Measurements from ENCODE around the gene GOSR2.

DNA sequence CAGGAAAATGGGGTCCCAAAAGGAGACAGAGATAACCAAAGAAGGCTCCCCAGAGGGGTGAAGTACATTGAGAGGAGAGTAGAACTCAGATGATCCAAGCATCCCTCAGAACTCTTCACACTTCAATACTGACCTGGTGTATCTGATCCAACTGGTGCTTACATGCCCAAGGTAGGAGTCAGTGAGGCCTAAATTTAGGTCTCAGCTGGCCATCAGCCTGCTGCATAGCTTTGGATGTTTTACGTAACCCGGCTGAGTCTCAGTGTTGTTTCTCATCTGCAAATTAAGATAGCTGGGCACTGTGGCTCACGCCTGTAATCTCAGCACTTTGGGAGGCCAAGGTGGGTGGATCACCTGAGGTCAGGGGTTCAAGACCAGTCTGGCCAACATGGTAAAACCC is 11.6 kb upstream of the GOSR2 start:
- TF ChIP-seq FOXK2 (IDR thresholded peaks at IDR 0.05) (no peak), SUZ12 (IDR thresholded peaks at IDR 0.05) (no peak), TARDBP (IDR thresholded peaks at IDR 0.05) (no peak), FOXM1 (IDR thresholded peaks at IDR 0.05; ENCODE audit: borderline replicate concordance) (no peak), NFRKB (IDR thresholded peaks at IDR 0.05) (no peak), BHLHE40 (IDR thresholded peaks at IDR 0.05; ENCODE audit: borderline replicate concordance) (no peak), ARNT (IDR thresholded peaks at IDR 0.05) (no peak), SP1 (IDR thresholded peaks at IDR 0.05) (no peak), ZNF384 (IDR thresholded peaks at IDR 0.05) (no peak), HDGF (IDR thresholded peaks at IDR 0.05; ENCODE audit: borderline replicate concordance) (no peak), L3MBTL2 (conservative IDR thresholded peaks at IDR 0.05) (no peak), FOXA1 (IDR thresholded peaks at IDR 0.05) (no peak), LEF1 (IDR thresholded peaks at IDR 0.05; ENCODE audit: borderline replicate concordance) (no peak)
- TF ChIP-seq, protein P1, sequence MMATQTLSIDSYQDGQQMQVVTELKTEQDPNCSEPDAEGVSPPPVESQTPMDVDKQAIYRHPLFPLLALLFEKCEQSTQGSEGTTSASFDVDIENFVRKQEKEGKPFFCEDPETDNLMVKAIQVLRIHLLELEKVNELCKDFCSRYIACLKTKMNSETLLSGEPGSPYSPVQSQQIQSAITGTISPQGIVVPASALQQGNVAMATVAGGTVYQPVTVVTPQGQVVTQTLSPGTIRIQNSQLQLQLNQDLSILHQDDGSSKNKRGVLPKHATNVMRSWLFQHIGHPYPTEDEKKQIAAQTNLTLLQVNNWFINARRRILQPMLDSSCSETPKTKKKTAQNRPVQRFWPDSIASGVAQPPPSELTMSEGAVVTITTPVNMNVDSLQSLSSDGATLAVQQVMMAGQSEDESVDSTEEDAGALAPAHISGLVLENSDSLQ (IDR thresholded peaks at IDR 0.05), result no peak
